ENCODE measurements around the gene ALPK1. TPM values are rescaled to one million over a fixed set of nuclear protein-coding genes. Genes with fewer than 3 reads are reported as not detected.

ALPK1 gene
- total RNA-seq, 1 experiment from 2014 or later = 0.17 TPM

GRCh38 chr4:112311516-112311915 is 14.3 kb downstream of the ALPK1 start:
- no peak overlapping the region for H3K4me2 ChIP-seq (ENCODE audit: insufficient read depth, insufficient read length, low read length)
- H3K9ac ChIP-seq (ENCODE audit: extremely low read depth, insufficient read length, low read length) = no peak overlapping the region
- H4K20me1 ChIP-seq (ENCODE audit: control insufficient read depth, insufficient read depth, insufficient read length) = no peaks in the 10 kb centered on the region

More at GRCh38 chr4:112311516-112311915, 14.3 kb downstream of the ALPK1 start:
- peaks cover 15 to 21% of the 10 kb centered on the region in 2 experiments for H3K4me1 Mint-ChIP-seq
- Histone ChIP-seq H3K4me1 (ENCODE audit: insufficient read depth, low read length) (peaks cover 4% of the 10 kb centered on the region; the same call in 1 of the 2 replicates), H3K56ac (ENCODE audit: insufficient read length, low read depth, low read length) (no peak overlapping the region), H3T11ph (ENCODE audit: low read length) (no peak overlapping the region), H3K79me2 (ENCODE audit: insufficient read depth, low read length) (no peaks in the 10 kb centered on the region), H3K23me2 (ENCODE audit: insufficient read length, low read depth, low read length, poor library complexity, severe bottlenecking) (no peaks in the 10 kb centered on the region), H2AFZ (ENCODE audit: low read length) (no peak overlapping the region), H2BK5ac (ENCODE audit: insufficient read length, low read length) (no peak overlapping the region), H3K27ac (ENCODE audit: insufficient read length, low read depth, low read length) (no peak overlapping the region), H4K5ac (ENCODE audit: insufficient read length, low read depth, low read length) (no peak overlapping the region), H3K14ac (ENCODE audit: insufficient read depth, low read length) (no peak overlapping the region), H3K27me3 (ENCODE audit: insufficient read depth, low read length) (no peaks in the 10 kb centered on the region), H4K8ac (replicated peaks; ENCODE audit: insufficient read length, low read depth, low read length) (no peak overlapping the region), H3K23ac (ENCODE audit: insufficient read length, low read depth, low read length) (no peak overlapping the region), H4K91ac (ENCODE audit: insufficient read length, low read depth, low read length) (no peak overlapping the region), H2BK12ac (ENCODE audit: insufficient read length, low read depth, low read length) (no peak overlapping the region), H3K79me1 (ENCODE audit: insufficient read depth, low read depth, low read length, poor library complexity, severe bottlenecking) (no peaks in the 10 kb centered on the region), H2AK5ac (ENCODE audit: insufficient read length, low read length) (no peak overlapping the region), H2BK15ac (ENCODE audit: low read depth, low read length) (no peak overlapping the region), H2BK20ac (ENCODE audit: low read depth, low read length, poor library complexity, severe bottlenecking) (no peak overlapping the region), H2BK120ac (ENCODE audit: low read depth, low read length, poor library complexity, severe bottlenecking) (no peak overlapping the region), H3K18ac (ENCODE audit: insufficient read length, low read depth, low read length) (no peak overlapping the region), H3K4ac (ENCODE audit: low read depth, low read length) (no peak overlapping the region), H3K9me3 (ENCODE audit: control insufficient read depth, low read depth, low read length) (no peaks in the 10 kb centered on the region)
- H3K36me3 Mint-ChIP-seq (ENCODE audit: insufficient read depth in 1 of 3, low read depth in 3 of 3) = no peaks in the 10 kb centered on the region
- DNase-seq = no peak
- TF ChIP-seq CTCF (conservative IDR thresholded peaks at IDR 0.05) = no peak
- no peak overlapping the region for H3K4me3 Mint-ChIP-seq
- no CpG with 5 or more reads among the region's 5 CpGs for WGBS (ENCODE audit: extremely low coverage, insufficient read length, low lambda C conversion rate)
- H3K9me3 Mint-ChIP-seq = peaks cover 0 to 7% of the 10 kb centered on the region in 2 experiments; a peak in 3 of 5 replicates
- peaks cover 15% of the 10 kb centered on the region for H3K27me3 Mint-ChIP-seq (ENCODE audit: low read depth)
- no peak overlapping the region for H3K27ac Mint-ChIP-seq

Measured in H9 (cell line).